Activated CD4-positive, alpha-beta T cell treated with anti-CD3 and anti-CD28 coated beads, Interleukin-2, amount 10 ng/mL, durations not matched to agents 24 days and 14 days (primary cell): ENCODE measurements around the gene PLB1. TPM values are rescaled to one million over a fixed set of nuclear protein-coding genes. Genes with fewer than 3 reads are reported as not detected.

Experiments
- DNase-seq: peaks from one replicate; pipeline ENCODE4 v3.0.0; 2022
- H3K27ac Mint-ChIP-seq: one replicate; pipeline ENCODE4 v1.8.0; 2022; ENCODE audit warnings: mild to moderate bottlenecking, mixed read lengths
- H3K27me3 Mint-ChIP-seq: one replicate; pipeline ENCODE4 v1.8.0; 2022; ENCODE audit warnings: mixed read lengths
- H3K36me3 Mint-ChIP-seq: one replicate; pipeline ENCODE4 v1.8.0; 2022; ENCODE audit warnings: low read depth, mild to moderate bottlenecking, mixed read lengths
- H3K4me1 Mint-ChIP-seq: one replicate; pipeline ENCODE4 v1.8.0; 2021; ENCODE audit warnings: mixed read lengths
- H3K4me3 Mint-ChIP-seq: one replicate; pipeline ENCODE4 v1.8.0; 2022; ENCODE audit warnings: mild to moderate bottlenecking, moderate library complexity, mixed read lengths
- H3K9me3 Mint-ChIP-seq: one replicate; pipeline ENCODE4 v1.8.0; 2021; ENCODE audit warnings: mixed read lengths
- intact Hi-C: fragments of 100-400 bp; cut with micrococcal nuclease; formaldehyde crosslinking; loops from one replicate; pipeline ENCODE4 v1.15.1; 2023
- total RNA-seq: library from RNA; stranded (reverse); gene quantifications from 2 replicates; pipeline ENCODE4 v1.2.3, GENCODE V29; 2022

Gene PLB1
- total RNA-seq, 1 donor from 2014 or later = 0.63 TPM

DNA sequence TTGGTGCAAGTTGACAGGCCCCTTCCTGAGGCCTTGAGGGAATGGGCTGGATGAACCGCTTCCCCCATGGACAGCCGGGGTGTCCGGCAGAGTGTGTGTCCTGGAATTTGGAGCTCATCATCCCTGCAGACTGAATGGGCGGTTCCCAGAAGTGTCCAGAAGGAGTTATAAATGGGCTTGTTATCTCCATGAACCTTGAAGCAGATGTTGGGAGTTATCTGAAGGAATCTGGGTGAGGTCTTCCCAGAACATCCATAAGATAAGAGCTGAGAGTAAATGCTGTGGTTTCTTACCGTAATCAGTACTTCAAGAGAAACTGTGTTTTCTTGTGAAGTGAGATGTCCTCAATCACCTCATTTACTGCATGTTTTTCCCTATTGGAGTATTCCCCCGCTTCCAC, 21.1 kb downstream of the PLB1 start:
- intact Hi-C loops = no loop called here
- Mint-ChIP-seq H3K27me3 (peaks cover 66% of the 10 kb centered on the region), H3K4me3 (no peak overlapping the region), H3K9me3 (peaks cover 14% of the 10 kb centered on the region), H3K4me1 (peaks cover 3% of the 10 kb centered on the region), H3K36me3 (no peaks in the 10 kb centered on the region), H3K27ac (no peak overlapping the region)
- DNase-seq = no peak

DNA sequence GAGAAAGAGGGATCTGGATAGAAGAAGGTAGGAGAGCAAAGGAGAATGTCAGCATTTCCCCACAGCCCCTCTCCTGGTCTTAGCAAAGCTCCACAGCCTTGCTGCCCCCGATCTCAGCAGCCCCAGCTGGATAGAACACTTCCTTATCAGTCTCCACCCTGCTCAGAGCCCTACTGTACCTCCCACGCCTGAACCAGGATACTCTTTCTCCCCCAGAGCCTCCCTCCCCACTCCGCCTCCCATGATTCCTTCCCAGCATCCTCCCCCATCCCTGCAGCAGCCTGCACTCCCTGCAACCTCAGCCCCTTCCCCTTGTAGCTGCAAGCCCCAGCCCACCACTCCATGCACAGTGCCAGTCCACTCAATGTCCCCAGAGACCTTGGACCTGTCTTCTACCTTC, 25.8 kb downstream of the PLB1 start:
- peaks cover 66% of the 10 kb centered on the region for H3K27me3 Mint-ChIP-seq
- no peak overlapping the region for H3K4me3 Mint-ChIP-seq
- H3K36me3 Mint-ChIP-seq = no peaks in the 10 kb centered on the region
- intact Hi-C loops = no loop called here
- peaks cover 3% of the 10 kb centered on the region for H3K4me1 Mint-ChIP-seq
- H3K9me3 Mint-ChIP-seq = no peaks in the 10 kb centered on the region
- no peak overlapping the region for H3K27ac Mint-ChIP-seq
- no peak for DNase-seq

DNA sequence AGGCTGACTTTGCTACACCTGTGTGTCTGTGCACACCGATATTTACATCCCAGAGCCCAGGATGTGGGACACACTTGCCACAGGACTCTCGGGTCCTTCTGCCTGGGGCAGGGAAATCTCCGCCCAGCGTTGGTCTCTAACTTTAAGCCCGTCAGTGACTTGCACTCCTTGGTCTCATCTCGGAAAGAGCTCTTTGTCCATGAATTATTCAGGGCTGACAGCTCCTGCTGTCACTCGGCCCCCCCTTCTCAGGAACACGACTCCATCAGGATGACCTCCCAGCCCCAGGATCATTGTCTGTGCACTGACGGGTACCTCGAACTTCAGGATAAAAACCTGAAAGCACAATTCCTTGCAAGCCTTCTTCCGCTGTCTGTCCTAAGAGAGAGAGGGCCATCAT, 26.6 kb downstream of the PLB1 start:
- no peak for DNase-seq
- Mint-ChIP-seq H3K4me3 (no peak overlapping the region), H3K27ac (no peak overlapping the region), H3K9me3 (no peaks in the 10 kb centered on the region), H3K27me3 (peaks cover 61% of the 10 kb centered on the region), H3K36me3 (no peaks in the 10 kb centered on the region), H3K4me1 (peaks cover 3% of the 10 kb centered on the region)
- intact Hi-C loops = no loop called here

DNA sequence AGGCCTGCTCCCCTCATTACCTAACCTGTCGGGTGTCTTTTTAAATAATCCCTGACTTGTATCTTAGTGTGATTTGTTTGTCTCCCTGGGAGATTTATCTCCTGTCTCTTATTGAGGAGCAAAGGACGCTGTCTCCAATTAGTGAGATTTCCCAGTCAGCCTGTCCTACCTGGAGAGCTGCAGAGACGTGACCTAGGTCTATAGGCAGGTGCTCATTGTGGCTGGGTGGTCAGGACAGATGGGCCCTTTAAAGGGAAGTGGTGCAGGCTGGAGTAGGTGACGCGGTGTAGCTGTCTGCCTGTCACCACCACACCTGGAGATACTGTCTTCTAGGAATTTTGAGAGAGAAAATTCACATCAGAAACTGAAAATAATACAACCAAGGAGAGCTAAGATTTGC, 28.0 kb downstream of the PLB1 start:
- intact Hi-C loops = no loop called here
- no peak overlapping the region for H3K27ac Mint-ChIP-seq
- no peaks in the 10 kb centered on the region for H3K36me3 Mint-ChIP-seq
- peaks cover 3% of the 10 kb centered on the region for H3K4me1 Mint-ChIP-seq
- no peak overlapping the region for H3K4me3 Mint-ChIP-seq
- H3K27me3 Mint-ChIP-seq = peaks cover 52% of the 10 kb centered on the region
- no peaks in the 10 kb centered on the region for H3K9me3 Mint-ChIP-seq
- DNase-seq = no peak

DNA sequence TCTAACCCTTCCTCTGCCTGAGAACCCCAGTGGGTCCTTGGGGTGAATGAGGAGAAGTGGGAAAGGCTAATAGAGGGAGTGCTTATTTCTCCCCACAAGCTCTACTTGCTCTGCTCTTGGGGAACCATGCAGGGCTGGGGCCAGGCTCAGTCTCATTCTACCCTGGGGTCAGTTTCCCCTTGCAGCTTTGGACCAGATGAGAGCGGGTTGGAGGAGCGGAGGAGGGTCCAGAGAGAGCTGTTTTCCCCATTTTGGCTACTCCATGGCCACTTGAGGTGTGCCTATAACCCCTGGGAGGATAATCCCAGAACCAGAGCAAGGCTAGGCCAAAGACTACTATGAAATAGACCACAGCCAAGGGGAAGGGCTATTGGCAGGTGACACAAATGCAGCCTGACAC, 29.6 kb downstream of the PLB1 start:
- Mint-ChIP-seq H3K27ac (no peak overlapping the region), H3K9me3 (no peaks in the 10 kb centered on the region), H3K4me3 (no peak overlapping the region), H3K27me3 (peaks cover 46% of the 10 kb centered on the region), H3K4me1 (peaks cover 3% of the 10 kb centered on the region), H3K36me3 (no peaks in the 10 kb centered on the region)
- intact Hi-C loops = no loop called here
- DNase-seq = no peak

DNA sequence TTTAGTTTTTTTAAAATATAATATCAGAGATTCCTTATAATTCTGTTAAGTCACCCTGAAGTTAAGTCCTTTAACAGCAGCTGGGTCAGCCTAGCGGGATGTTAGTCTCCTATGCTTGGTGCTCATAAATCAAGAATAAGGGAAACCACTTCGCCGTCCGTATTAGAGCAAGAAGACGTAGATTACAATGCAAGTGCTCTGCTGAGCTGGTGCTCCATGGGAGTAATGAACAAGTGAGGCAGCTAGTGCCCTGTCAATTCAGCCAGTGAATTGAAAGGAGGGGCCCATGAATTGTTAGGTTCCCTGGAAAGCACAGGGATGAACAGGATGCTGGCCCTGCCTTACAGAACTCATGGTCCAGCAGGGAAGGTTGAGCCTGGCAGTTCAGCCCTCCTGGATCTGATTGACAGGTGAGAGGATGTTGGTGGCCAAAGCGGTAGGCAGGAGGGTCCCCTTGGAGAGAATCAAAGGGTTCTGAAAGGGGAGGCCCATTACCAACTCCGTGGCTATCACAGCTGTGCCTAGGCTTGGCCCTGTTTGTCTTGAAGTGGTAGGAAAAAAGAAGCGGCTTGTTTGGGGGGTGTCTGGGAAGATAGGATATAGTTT, 30.8 kb downstream of the PLB1 start:
- DNase-seq = no peak
- H3K4me3 Mint-ChIP-seq = no peak overlapping the region
- H3K27ac Mint-ChIP-seq = no peak overlapping the region
- H3K9me3 Mint-ChIP-seq = no peaks in the 10 kb centered on the region
- peaks cover 40% of the 10 kb centered on the region for H3K27me3 Mint-ChIP-seq
- intact Hi-C loops = no loop called here
- H3K4me1 Mint-ChIP-seq = peaks cover 3% of the 10 kb centered on the region
- no peaks in the 10 kb centered on the region for H3K36me3 Mint-ChIP-seq

DNA sequence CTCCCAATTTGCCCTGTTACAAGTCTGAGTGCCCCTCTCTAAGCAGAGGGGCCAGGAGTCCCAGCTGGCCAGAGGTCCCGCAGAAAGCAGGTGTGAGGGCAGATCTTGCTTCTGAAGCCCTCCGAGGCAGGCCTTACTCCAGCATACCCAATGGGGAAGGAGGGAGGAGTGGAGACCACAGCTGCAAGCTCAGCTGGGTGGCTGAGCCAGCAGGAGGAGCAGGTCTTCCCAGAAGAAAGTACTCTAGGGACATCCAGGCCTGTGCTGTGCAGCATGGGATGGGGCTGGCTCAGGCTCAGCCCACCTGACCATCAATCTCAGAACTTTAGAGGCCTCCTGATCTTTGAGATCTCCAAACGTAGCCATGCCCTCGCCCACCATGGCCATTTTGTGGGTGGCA, 31.3 kb downstream of the PLB1 start:
- Mint-ChIP-seq H3K36me3 (no peaks in the 10 kb centered on the region), H3K4me3 (no peak overlapping the region), H3K27ac (no peak overlapping the region), H3K27me3 (peaks cover 37% of the 10 kb centered on the region), H3K9me3 (no peaks in the 10 kb centered on the region), H3K4me1 (peaks cover 3% of the 10 kb centered on the region)
- intact Hi-C loops = no loop called here
- DNase-seq = no peak

DNA sequence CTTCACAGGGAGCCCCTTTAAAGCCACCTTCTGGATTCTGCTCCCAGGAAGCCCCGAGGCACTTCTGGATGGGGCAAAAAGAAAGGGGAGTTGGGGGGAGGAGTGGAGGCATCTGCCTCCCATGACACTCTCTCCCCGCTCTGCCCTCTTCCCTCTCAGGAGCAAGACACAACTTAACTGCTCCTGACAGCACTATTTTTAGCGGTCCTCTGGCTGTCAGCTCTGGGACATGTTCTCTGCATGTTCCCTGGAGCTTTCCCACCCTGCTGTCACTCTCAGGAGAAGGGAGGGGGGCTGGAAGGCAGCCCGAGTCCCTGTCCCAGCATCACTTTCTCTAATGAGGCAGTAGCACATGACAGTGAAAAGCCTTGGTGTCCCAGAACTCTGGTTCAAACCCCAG, 32.3 kb downstream of the PLB1 start:
- no peaks in the 10 kb centered on the region for H3K36me3 Mint-ChIP-seq
- H3K9me3 Mint-ChIP-seq = peaks cover under 1% of the 10 kb centered on the region
- peaks cover 3% of the 10 kb centered on the region for H3K4me1 Mint-ChIP-seq
- no peak overlapping the region for H3K27ac Mint-ChIP-seq
- H3K27me3 Mint-ChIP-seq = peaks cover 34% of the 10 kb centered on the region
- no peak for DNase-seq
- no peak overlapping the region for H3K4me3 Mint-ChIP-seq
- intact Hi-C loops = no loop called here

DNA sequence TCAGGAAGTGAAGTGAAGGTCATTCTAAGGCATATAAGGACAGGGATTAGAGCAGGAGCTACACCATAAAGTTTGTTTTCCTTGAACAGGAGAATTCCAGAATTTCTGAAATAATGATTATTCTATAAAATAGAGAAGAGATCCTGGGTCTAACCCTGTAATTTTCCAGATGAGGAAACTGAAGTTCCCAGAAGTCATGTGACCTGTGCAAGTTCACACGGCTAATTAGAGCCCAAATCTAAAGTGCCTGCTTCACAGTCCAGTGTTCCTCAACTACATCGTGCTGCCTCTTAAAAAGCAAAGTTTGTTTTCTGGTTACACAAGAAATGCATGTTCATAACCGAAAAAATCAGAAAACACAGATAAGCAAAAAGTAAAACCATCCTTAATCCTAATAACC, 34.9 kb downstream of the PLB1 start:
- Mint-ChIP-seq H3K4me3 (no peak overlapping the region), H3K36me3 (no peaks in the 10 kb centered on the region), H3K9me3 (peaks cover 3% of the 10 kb centered on the region), H3K27ac (no peak overlapping the region), H3K27me3 (peaks cover 20% of the 10 kb centered on the region), H3K4me1 (no peaks in the 10 kb centered on the region)
- no peak for DNase-seq
- intact Hi-C loops = no loop called here

DNA sequence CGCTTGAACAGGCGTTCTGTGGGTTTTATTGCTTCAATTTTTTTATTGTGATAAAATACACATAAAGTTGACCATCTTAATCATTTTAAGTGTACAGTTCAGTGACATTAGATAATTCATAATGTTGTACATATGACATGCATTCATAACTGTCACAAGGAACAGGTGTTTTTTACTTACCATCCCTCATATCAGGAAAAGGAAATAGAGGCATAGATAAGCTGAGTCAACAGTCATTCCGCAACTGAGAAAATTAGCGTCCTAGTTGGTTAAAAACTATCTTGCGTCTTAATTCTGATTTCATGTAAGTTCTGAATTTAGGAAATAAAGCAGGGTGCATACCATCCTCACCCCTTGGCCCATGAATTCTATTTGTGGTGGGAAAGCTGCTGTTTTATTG, 36.5 kb downstream of the PLB1 start:
- Mint-ChIP-seq H3K36me3 (no peaks in the 10 kb centered on the region), H3K27me3 (peaks cover 19% of the 10 kb centered on the region), H3K27ac (no peak overlapping the region), H3K9me3 (peaks cover 3% of the 10 kb centered on the region), H3K4me3 (no peak overlapping the region), H3K4me1 (no peaks in the 10 kb centered on the region)
- DNase-seq = no peak
- intact Hi-C loops = no loop called here

DNA sequence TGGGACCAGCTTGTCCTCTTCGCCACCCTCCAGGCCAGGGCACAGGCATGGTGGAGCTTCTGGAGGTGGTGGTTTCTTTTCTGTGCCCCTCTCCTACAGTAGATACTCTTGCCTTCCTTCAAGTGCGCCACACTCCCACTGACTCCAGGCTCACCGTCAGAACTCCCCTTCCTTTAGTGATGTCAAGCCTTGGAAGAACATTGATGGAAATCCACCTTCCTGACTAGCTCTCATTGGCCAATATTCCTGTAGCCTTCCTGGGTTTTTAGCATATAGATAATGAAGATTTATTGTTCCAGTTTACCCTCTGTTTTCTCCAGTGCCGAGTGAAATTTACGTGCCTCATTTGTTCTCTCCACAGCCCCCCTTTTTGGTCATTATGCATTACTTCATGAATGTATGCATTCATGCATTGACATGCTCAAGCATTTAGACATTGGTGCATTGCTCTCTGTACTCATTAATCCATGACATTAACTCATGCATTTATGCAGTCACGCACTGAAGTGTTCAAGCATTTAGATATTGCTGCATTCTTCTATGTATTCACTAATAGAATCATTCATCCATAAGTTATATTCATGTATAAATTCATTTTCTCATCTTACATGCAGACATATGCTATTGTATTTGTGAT, 37.3 kb downstream of the PLB1 start:
- Mint-ChIP-seq H3K9me3 (peaks cover 3% of the 10 kb centered on the region), H3K4me1 (no peaks in the 10 kb centered on the region), H3K27ac (no peak overlapping the region), H3K36me3 (no peaks in the 10 kb centered on the region), H3K4me3 (no peak overlapping the region), H3K27me3 (peaks cover 18% of the 10 kb centered on the region)
- intact Hi-C loops = no loop called here
- DNase-seq = no peak

DNA sequence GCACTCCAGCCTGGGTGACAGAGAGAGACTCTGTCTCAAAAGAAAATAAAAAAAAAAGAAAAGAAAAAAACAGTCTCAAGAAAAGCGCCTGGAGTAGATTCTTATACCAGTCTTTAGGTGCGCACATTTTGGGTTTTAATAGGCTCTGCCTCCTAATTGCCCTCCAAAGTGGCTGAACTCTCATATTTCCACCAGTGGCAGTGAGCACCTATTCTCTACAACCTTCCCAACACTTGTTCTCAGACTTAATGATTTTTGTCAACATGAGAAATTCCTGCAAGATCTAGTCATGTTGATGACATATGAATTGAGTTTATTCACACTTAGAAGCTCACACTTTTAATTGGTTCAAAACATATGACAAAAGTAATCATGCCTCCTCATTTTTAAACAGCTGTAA, 39.0 kb downstream of the PLB1 start:
- DNase-seq = no peak
- no peak overlapping the region for H3K4me3 Mint-ChIP-seq
- no peaks in the 10 kb centered on the region for H3K36me3 Mint-ChIP-seq
- H3K4me1 Mint-ChIP-seq = no peaks in the 10 kb centered on the region
- intact Hi-C loops = no loop called here
- peaks cover 3% of the 10 kb centered on the region for H3K9me3 Mint-ChIP-seq
- no peak overlapping the region for H3K27ac Mint-ChIP-seq
- H3K27me3 Mint-ChIP-seq = peaks cover 18% of the 10 kb centered on the region

DNA sequence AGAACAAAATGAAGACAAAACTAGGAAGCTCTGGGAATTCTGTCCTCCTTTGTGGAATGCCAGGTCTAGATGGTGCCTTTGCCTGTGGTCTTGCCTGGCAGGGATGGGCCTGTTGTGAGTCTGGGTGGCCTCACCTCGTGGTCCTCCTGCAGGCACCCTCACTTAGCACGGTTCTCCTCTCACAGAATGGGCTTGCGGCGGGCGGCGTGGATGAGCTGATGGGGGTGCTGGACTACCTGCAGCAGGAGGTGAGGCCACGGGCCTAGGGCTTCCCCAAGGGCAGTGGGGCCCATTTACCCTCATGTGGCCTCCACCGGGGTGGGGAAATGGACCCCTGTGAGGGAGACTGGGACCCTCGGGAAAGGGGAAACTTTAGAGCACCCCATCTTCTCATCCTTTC, 42.3 kb downstream of the PLB1 start:
- intact Hi-C loops = no loop called here
- H3K9me3 Mint-ChIP-seq = peaks cover 3% of the 10 kb centered on the region

DNA sequence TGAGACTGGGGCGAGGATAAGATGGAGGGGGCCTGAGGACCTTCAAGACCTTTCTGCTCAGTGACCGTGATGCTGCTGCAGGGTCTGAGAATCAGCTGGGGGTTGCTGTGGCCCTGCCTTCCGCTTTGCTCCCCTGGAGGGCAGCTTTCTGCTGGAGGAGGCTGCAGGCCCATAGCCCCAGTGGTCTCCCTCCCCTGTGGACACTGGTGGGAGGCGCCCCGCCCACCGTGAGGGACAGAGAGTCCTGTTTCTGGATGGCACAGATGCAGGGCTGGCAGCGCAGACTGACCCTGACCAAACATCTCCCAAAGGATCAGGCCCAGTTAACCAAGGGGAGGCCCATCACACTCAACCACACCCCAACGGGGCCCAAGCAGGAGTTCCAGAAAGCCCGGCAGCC, 42.8 kb downstream of the PLB1 start:
- no peaks in the 10 kb centered on the region for H3K9me3 Mint-ChIP-seq
- no peak overlapping the region for H3K4me3 Mint-ChIP-seq
- no peak for DNase-seq
- intact Hi-C loops = no loop called here
- H3K27ac Mint-ChIP-seq = no peak overlapping the region
- H3K4me1 Mint-ChIP-seq = peaks cover 2% of the 10 kb centered on the region
- H3K27me3 Mint-ChIP-seq = peaks cover 3% of the 10 kb centered on the region
- H3K36me3 Mint-ChIP-seq = no peaks in the 10 kb centered on the region

More for the DNA sequence above, 42.3 kb downstream of the PLB1 start:
- no peak for DNase-seq
- no peaks in the 10 kb centered on the region for H3K36me3 Mint-ChIP-seq
- H3K4me1 Mint-ChIP-seq = peaks cover 2% of the 10 kb centered on the region
- H3K27ac Mint-ChIP-seq = no peak overlapping the region
- H3K4me3 Mint-ChIP-seq = no peak overlapping the region
- peaks cover 6% of the 10 kb centered on the region for H3K27me3 Mint-ChIP-seq

DNA sequence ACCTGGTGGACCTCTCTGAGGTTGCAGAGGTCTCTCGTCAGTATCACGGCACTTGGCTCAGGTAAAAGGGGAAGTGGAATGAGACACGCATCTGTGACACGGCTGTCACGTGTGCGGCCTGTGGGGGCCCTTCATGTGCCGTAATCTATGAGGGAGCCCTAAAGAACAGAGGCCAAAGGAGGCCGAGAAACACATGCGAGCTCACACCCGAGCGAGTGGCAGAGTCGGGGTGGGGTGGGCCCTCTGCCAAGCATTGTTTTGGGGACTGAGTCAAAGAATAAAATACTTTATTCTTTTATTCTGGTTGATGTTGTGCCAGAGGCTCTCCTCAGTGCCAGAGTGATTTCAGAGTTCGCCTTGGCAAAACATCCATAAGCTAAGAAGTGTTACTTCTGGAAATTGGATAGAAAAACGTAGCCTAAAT, 43.3 kb downstream of the PLB1 start:
- Mint-ChIP-seq H3K27me3 (no peaks in the 10 kb centered on the region), H3K36me3 (no peaks in the 10 kb centered on the region), H3K4me3 (no peak overlapping the region), H3K9me3 (no peaks in the 10 kb centered on the region), H3K27ac (no peak overlapping the region), H3K4me1 (peaks cover 4% of the 10 kb centered on the region)
- DNase-seq = no peak
- intact Hi-C loops = no loop called here
